ENCODE measurements around the gene YIF1B. TPM values are rescaled to one million over a fixed set of nuclear protein-coding genes. Genes with fewer than 3 reads are reported as not detected.

Gene YIF1B
- polyA plus RNA-seq, 1 donor (not counting 4 experiments of a cell fraction or from before 2014, with no cell fraction given), result 38.1 TPM

DNA sequence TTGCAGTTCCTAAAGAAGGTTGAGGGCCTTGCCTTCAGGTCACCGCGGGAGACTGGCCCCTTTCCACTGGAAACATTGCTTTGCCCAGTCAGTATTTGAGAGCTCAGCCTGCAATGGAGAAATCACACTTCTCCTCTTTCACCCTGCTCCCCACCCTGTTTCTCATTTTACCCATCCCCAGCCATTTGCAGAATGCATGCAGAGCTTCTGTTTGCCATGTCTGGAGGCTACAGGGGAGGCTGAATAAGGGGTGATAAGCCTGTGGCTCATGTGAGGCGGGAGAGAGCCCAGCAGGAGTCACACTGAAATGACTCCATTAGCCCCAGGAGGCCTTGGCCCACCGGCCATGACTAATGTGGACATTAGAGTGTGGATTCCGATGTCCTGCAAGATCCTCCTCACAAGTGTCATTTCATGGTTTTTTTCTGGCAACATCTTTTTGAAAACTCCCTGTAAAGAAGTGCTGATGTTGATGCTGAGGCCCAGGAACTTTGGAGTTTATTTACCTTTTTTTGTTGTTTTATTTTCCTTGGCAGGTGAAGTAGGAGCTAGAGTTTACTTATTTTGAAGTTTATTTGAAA lies 45.1 kb downstream of the YIF1B start:
- no peak for FAIRE-seq
- H2AFZ ChIP-seq (ENCODE audit: control insufficient read depth, low read length), result no peak overlapping the region
- no peaks in the 10 kb centered on the region for H3K9me3 ChIP-seq (ENCODE audit: control insufficient read depth, low read depth, low read length)
- H3K79me2 ChIP-seq (ENCODE audit: control insufficient read depth, insufficient read depth, low read length), result peaks cover 99% of the 10 kb centered on the region
- TF ChIP-seq EZH2 (IDR thresholded peaks at IDR 0.05; ENCODE audit: low read length), result no peak
- TF ChIP-seq, protein P1, sequence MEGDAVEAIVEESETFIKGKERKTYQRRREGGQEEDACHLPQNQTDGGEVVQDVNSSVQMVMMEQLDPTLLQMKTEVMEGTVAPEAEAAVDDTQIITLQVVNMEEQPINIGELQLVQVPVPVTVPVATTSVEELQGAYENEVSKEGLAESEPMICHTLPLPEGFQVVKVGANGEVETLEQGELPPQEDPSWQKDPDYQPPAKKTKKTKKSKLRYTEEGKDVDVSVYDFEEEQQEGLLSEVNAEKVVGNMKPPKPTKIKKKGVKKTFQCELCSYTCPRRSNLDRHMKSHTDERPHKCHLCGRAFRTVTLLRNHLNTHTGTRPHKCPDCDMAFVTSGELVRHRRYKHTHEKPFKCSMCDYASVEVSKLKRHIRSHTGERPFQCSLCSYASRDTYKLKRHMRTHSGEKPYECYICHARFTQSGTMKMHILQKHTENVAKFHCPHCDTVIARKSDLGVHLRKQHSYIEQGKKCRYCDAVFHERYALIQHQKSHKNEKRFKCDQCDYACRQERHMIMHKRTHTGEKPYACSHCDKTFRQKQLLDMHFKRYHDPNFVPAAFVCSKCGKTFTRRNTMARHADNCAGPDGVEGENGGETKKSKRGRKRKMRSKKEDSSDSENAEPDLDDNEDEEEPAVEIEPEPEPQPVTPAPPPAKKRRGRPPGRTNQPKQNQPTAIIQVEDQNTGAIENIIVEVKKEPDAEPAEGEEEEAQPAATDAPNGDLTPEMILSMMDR (optimal IDR thresholded peaks at IDR 0.05 in 1 of 3, IDR thresholded peaks at IDR 0.05 in 1 of 3, conservative IDR thresholded peaks at IDR 0.05 in 1 of 3; ENCODE audit: extremely low read depth in 1 of 3, insufficient read depth in 2 of 3, low read length in 3 of 3), result no peak
- peaks cover 9 to 29% of the 10 kb centered on the region in 2 experiments for H3K36me3 ChIP-seq (ENCODE audit: control insufficient read depth in 2 of 2, extremely low read depth in 1 of 2, insufficient read depth in 2 of 2, low read length in 2 of 2)
- no peak overlapping the region for H3K4me3 ChIP-seq (ENCODE audit: control insufficient read depth in 2 of 3, extremely low read depth in 1 of 3, insufficient read depth in 2 of 3, low read depth in 1 of 3, low read length in 3 of 3)
- peaks cover 45% of the 10 kb centered on the region for H4K20me1 ChIP-seq (ENCODE audit: control insufficient read depth, extremely low read depth, insufficient read depth, low read length)
- peaks cover 8% of the 10 kb centered on the region for H3K9me1 ChIP-seq (ENCODE audit: control insufficient read depth, extremely low read depth, insufficient read depth, low read length)
- no peak overlapping the region for H3K9ac ChIP-seq (ENCODE audit: control insufficient read depth, extremely low read depth, insufficient read depth, low read length)
- no peak overlapping the region for H3K4me2 ChIP-seq (ENCODE audit: control insufficient read depth, extremely low read depth, insufficient read depth, low read depth, low read length)
- DNase-seq (ENCODE audit: low read depth, low spot score), result no peak
- H3K27ac ChIP-seq (ENCODE audit: control insufficient read depth, insufficient read depth, low read length), result no peak overlapping the region
- dilution Hi-C loops (cut with MboI; ENCODE audit: extremely low pct_ligation_motif_present, low sequenced_read_pairs), result no loop called here
- H3K27me3 ChIP-seq (ENCODE audit: control insufficient read depth, extremely low read depth, insufficient read depth, low read length), result no peaks in the 10 kb centered on the region
- H3K4me1 ChIP-seq (ENCODE audit: control insufficient read depth, extremely low read depth, insufficient read depth, low read length), result peaks cover 32% of the 10 kb centered on the region

DNA sequence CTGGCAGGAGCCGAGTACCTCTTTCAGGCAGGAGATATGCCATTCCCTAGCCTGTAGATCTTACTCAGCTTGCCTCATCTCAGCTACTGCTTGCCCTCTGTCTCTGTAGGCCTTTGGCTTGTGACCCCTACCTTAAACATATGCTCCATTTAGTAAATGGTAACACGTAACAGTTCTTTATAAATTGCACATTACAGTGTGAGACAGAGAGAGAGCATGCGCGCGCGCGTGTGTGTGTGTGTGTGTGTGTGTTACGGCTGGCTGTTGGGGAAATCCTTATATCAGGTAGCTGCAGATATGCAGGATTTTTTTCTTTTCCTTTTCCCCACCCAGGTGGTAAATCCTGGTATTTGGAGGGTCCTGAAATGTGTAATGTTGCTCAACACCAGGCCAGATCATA lies 47.2 kb downstream of the YIF1B start:
- Histone ChIP-seq H2AFZ (ENCODE audit: control insufficient read depth, low read length) (no peak overlapping the region), H3K79me2 (ENCODE audit: control insufficient read depth, insufficient read depth, low read length) (peaks cover 91% of the 10 kb centered on the region), H3K4me1 (ENCODE audit: control insufficient read depth, extremely low read depth, insufficient read depth, low read length) (peaks cover 38% of the 10 kb centered on the region), H3K36me3 (ENCODE audit: control insufficient read depth in 2 of 2, extremely low read depth in 1 of 2, insufficient read depth in 2 of 2, low read length in 2 of 2) (peaks cover 7 to 21% of the 10 kb centered on the region in 2 experiments), H3K27me3 (ENCODE audit: control insufficient read depth, extremely low read depth, insufficient read depth, low read length) (no peaks in the 10 kb centered on the region), H3K9ac (ENCODE audit: control insufficient read depth, extremely low read depth, insufficient read depth, low read length) (peak overlapping the region; percentile 93), H3K4me2 (ENCODE audit: control insufficient read depth, extremely low read depth, insufficient read depth, low read depth, low read length) (peak overlapping the region; percentile 99), H3K9me1 (ENCODE audit: control insufficient read depth, extremely low read depth, insufficient read depth, low read length) (peaks cover 8% of the 10 kb centered on the region), H3K27ac (ENCODE audit: control insufficient read depth, insufficient read depth, low read length) (peak overlapping the region; percentile 95), H4K20me1 (ENCODE audit: control insufficient read depth, extremely low read depth, insufficient read depth, low read length) (peaks cover 40% of the 10 kb centered on the region), H3K4me3 (ENCODE audit: control insufficient read depth in 2 of 3, extremely low read depth in 1 of 3, insufficient read depth in 2 of 3, low read depth in 1 of 3, low read length in 3 of 3) (peak overlapping the region; percentile 90 to 99 (median 96)), H3K9me3 (ENCODE audit: control insufficient read depth, low read depth, low read length) (no peaks in the 10 kb centered on the region)
- TF ChIP-seq EZH2 (IDR thresholded peaks at IDR 0.05; ENCODE audit: low read length), result no peak
- TF ChIP-seq, protein P1 (optimal IDR thresholded peaks at IDR 0.05 in 1 of 3, IDR thresholded peaks at IDR 0.05 in 1 of 3, conservative IDR thresholded peaks at IDR 0.05 in 1 of 3; ENCODE audit: extremely low read depth in 1 of 3, insufficient read depth in 2 of 3, low read length in 3 of 3), result no peak
- dilution Hi-C loops (cut with MboI; ENCODE audit: extremely low pct_ligation_motif_present, low sequenced_read_pairs), result no loop called here
- FAIRE-seq (peak; percentile 41), DNase-seq (ENCODE audit: low read depth, low spot score) (no peak)
